Natural killer cell (primary cell): ENCODE results near the gene SYT15B. TPM values are rescaled to one million over a fixed set of nuclear protein-coding genes. Genes with fewer than 3 reads are reported as not detected.
"Not testable (repeated sequence)": the region's sequence is repeated elsewhere in the genome, so short reads cannot be mapped to it uniquely, and the experiment has no call there.

Experiments
- ATAC-seq, 3 donors: fragments of 150-1000 bp in 2 of 3; fragments of 200-7000 bp in 1 of 3; cut with Tn5 transposase; 1 replicate in 1 of 3; 2 replicates in 2 of 3; pipeline ENCODE4 v1.10.0; 2021; ENCODE audit warnings: mild to moderate bottlenecking in 2 of 3, moderate library complexity in 2 of 3
- DNase-seq, 2 donors: peaks; one replicate each; pipeline versions ENCODE4 v3.0.0 to v3.0.0-alpha.2; 2013 to 2021; ENCODE audit warnings: mixed read lengths in 1 of 2
- H3K27ac ChIP-seq: one replicate; pipeline ENCODE4 v1.5.1; 2013; ENCODE audit warnings: mild to moderate bottlenecking, low read length
- H3K27me3 ChIP-seq: one replicate; pipeline ENCODE4 v1.6.1; 2013; ENCODE audit warnings: low read length; ENCODE audit not compliant: control insufficient read depth, insufficient read depth
- H3K36me3 ChIP-seq: one replicate; pipeline ENCODE4 v1.6.1; 2013; ENCODE audit warnings: low read length; ENCODE audit not compliant: control insufficient read depth, insufficient read depth
- H3K4me1 ChIP-seq: one replicate; pipeline ENCODE4 v1.6.1; 2013; ENCODE audit warnings: low read length; ENCODE audit not compliant: control insufficient read depth, insufficient read depth
- H3K4me3 ChIP-seq: one replicate; pipeline ENCODE4 v1.5.1; 2013; ENCODE audit warnings: low read length
- H3K9me3 ChIP-seq: one replicate; pipeline ENCODE4 v1.6.1; 2013; ENCODE audit warnings: low read length; ENCODE audit not compliant: control insufficient read depth, insufficient read depth
- H3K27ac Mint-ChIP-seq, 2 donors: one replicate each; pipeline ENCODE4 v1.8.0; 2022; ENCODE audit warnings: mild to moderate bottlenecking in 2 of 2, mixed read lengths in 2 of 2, moderate library complexity in 1 of 2
- H3K27me3 Mint-ChIP-seq, 2 donors: one replicate each; pipeline ENCODE4 v1.8.0; 2022; ENCODE audit warnings: low read depth in 2 of 2, mixed read lengths in 2 of 2
- H3K36me3 Mint-ChIP-seq: one replicate; pipeline ENCODE4 v1.8.0; 2022; ENCODE audit warnings: mixed read lengths
- H3K4me1 Mint-ChIP-seq, 2 donors: one replicate each; pipeline ENCODE4 v1.8.0; 2022; ENCODE audit warnings: mixed read lengths in 2 of 2
- H3K4me3 Mint-ChIP-seq: one replicate; pipeline ENCODE4 v1.8.0; 2022; ENCODE audit warnings: mild to moderate bottlenecking, moderate library complexity, mixed read lengths
- H3K9me3 Mint-ChIP-seq, 2 donors: one replicate each; pipeline ENCODE4 v1.8.0; 2022; ENCODE audit warnings: mixed read lengths in 2 of 2
- WGBS: methylation state at CpG from one replicate; pipeline ENCODE4 v1.1.7; 2013; ENCODE audit warnings: missing lambda C conversion rate; ENCODE audit not compliant: insufficient coverage; 5-methylcytosine and 5-hydroxymethylcytosine counted together
- intact Hi-C: fragments of 100-400 bp; cut with micrococcal nuclease; formaldehyde crosslinking; loops from one replicate; pipeline ENCODE4 v1.14.2; 2022
- total RNA-seq, 4 donors: library from RNA; stranded (reverse); fragments of 120-200 nt in 1 of 4; gene quantifications; one replicate each; pipeline versions ENCODE4 v1.2.3 to v1.2.4, GENCODE V29; 2013 to 2022

SYT15B gene
- total RNA-seq, 3 donors from 2014 or later (not counting 1 experiment from before 2014, with no cell fraction given) = 0.09 to 0.43 TPM; not detected in 1

GRCh38 chr10:47746780-47747376 lies 16.5 kb downstream of the SYT15B start:
- H3K36me3 ChIP-seq, ATAC-seq, H3K27me3 ChIP-seq, H3K9me3 Mint-ChIP-seq, intact Hi-C loops, H3K4me3 Mint-ChIP-seq, H3K4me1 Mint-ChIP-seq, DNase-seq, H3K27ac Mint-ChIP-seq, H3K27me3 Mint-ChIP-seq, H3K36me3 Mint-ChIP-seq, H3K27ac ChIP-seq, H3K9me3 ChIP-seq, H3K4me3 ChIP-seq, H3K4me1 ChIP-seq: not testable (repeated sequence)
- 82% methylated on average over 3 of the region's 4 CpGs for WGBS

- H3K9me3 Mint-ChIP-seq, H3K4me3 Mint-ChIP-seq, H3K36me3 ChIP-seq, intact Hi-C loops, H3K27ac ChIP-seq, H3K27me3 Mint-ChIP-seq, H3K9me3 ChIP-seq, H3K4me1 ChIP-seq, H3K4me3 ChIP-seq, H3K36me3 Mint-ChIP-seq, H3K27ac Mint-ChIP-seq, ATAC-seq, H3K4me1 Mint-ChIP-seq, DNase-seq, H3K27me3 ChIP-seq: not testable (repeated sequence)
- no CpG with 5 or more reads among the region's 4 CpGs for WGBS
Observed at GRCh38 chr10:47744881-47745280, 18.5 kb downstream of the SYT15B start.

DNA sequence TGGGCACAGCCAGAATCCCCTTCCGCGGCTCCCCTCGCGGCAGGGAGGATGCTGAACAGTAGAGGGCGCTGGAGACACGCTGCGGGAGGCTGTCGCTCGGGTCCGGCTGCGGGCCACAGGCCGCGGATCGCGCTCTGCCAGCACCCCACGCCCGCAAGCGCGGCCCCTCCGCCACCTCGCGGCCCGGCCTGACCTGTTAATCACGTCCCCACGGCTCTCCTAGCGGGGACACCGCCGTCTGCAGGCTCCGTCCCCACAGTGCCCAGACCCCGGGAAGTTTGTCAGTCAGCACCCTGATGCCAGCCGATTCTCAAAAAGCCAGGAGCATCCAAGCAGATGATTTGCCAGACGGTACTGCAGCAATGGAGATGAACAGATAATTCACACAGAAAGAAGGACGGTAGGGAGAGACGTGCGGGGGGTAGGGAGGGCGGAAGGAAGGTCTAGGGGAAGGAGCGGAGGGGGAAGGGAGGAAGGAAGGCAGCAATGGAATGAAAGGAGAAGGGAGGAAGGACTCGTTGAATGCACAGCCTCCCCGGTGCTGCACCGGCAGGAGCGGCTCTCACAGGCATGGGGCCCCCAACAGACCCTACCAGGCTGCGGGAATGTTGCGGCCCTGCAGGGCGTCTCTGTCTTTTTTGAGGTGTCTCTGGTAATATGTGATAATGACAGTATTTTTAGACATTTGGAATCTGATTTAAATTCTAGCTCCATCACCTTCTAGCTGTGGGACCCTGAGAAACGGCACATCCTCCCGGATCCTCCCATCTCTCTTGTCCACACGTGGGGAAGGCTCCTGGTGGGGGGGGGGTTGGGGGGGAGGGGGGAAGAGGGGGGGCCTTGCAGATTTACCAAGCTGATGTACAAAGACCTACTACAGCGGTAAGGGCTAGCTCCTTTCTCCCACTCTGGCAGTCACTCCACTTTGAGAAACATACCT lies 19.5 kb downstream of the SYT15B start:
- intact Hi-C loops, H3K4me3 ChIP-seq, H3K4me1 Mint-ChIP-seq, H3K9me3 Mint-ChIP-seq, H3K4me1 ChIP-seq, H3K4me3 Mint-ChIP-seq, H3K36me3 Mint-ChIP-seq, H3K27me3 Mint-ChIP-seq, H3K9me3 ChIP-seq, H3K27me3 ChIP-seq, H3K27ac ChIP-seq, H3K36me3 ChIP-seq, H3K27ac Mint-ChIP-seq: not testable (repeated sequence)
- ATAC-seq (peak; percentile 87 to 95 (median 90)), DNase-seq (peak in 1 of 2 donors; percentile 46)
- WGBS = no CpG with 5 or more reads among the region's 48 CpGs

- H3K27ac Mint-ChIP-seq, H3K27me3 ChIP-seq, H3K4me3 ChIP-seq, H3K9me3 ChIP-seq, H3K27me3 Mint-ChIP-seq, H3K36me3 ChIP-seq, DNase-seq, H3K27ac ChIP-seq, H3K9me3 Mint-ChIP-seq, H3K4me3 Mint-ChIP-seq, H3K4me1 Mint-ChIP-seq, intact Hi-C loops, H3K4me1 ChIP-seq, H3K36me3 Mint-ChIP-seq: not testable (repeated sequence)
- 44% methylated on average over 2 of the region's 2 CpGs for WGBS
- peak; percentile 41 to 57 (median 45) for ATAC-seq
Observed at GRCh38 chr10:47740868-47741267, 22.5 kb downstream of the SYT15B start.

DNA sequence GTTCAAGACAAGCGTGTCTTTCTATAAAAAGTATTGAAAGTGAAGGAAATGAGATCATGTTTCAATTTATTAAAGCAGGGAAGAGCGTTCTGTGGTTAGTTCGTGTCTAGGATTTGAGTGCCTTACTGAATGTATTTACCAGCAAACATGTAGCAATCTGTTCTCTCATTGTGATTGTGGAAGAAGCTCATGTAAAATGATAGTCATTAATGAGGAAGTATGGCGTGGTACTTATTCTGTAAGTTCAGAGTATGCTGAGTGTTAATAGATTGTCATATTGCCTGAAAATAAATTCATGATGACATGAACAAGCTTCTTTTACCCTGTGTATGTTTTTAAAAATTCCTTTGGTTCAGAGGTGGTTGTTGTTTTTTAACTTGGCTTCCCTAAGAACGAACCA lies 32.5 kb downstream of the SYT15B start:
- H3K27me3 ChIP-seq, ATAC-seq, H3K27me3 Mint-ChIP-seq, H3K4me1 Mint-ChIP-seq, H3K4me3 Mint-ChIP-seq, H3K36me3 Mint-ChIP-seq, H3K4me1 ChIP-seq, H3K9me3 Mint-ChIP-seq, intact Hi-C loops, DNase-seq, H3K27ac Mint-ChIP-seq, H3K9me3 ChIP-seq, H3K36me3 ChIP-seq, H3K4me3 ChIP-seq, H3K27ac ChIP-seq: not testable (repeated sequence)
- WGBS = no CpG with 5 or more reads among the region's 5 CpGs

DNA sequence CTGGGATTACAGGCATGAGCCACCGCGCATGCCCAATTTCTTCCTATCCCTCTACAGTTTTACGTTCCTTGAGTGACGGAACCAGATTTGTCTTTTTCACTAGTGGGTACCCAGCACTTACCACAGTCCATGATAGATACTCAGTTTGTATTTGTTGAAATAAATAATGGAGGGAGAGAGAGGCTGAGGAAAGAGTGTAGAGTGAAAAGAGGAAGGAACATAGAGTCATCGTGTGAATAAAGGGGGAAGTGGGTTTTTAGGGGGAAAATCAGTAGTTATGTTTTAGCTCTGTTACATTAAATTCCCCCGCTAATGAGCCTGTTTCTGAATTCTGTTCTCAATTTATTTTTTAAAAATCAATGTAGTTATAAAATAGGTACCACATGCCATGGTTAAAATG lies 37.7 kb downstream of the SYT15B start:
- H3K4me1 Mint-ChIP-seq, intact Hi-C loops, DNase-seq, ATAC-seq, H3K4me1 ChIP-seq, H3K4me3 Mint-ChIP-seq, H3K27ac Mint-ChIP-seq, H3K27me3 ChIP-seq, H3K27me3 Mint-ChIP-seq, H3K9me3 Mint-ChIP-seq, H3K9me3 ChIP-seq, H3K27ac ChIP-seq, H3K36me3 Mint-ChIP-seq, H3K4me3 ChIP-seq, H3K36me3 ChIP-seq: not testable (repeated sequence)
- no CpG with 5 or more reads among the region's 6 CpGs for WGBS

- H3K4me1 ChIP-seq, H3K9me3 Mint-ChIP-seq, DNase-seq, H3K4me3 ChIP-seq, H3K27me3 Mint-ChIP-seq, H3K27ac ChIP-seq, H3K27ac Mint-ChIP-seq, H3K36me3 ChIP-seq, intact Hi-C loops, H3K4me1 Mint-ChIP-seq, H3K9me3 ChIP-seq, H3K4me3 Mint-ChIP-seq, ATAC-seq, H3K36me3 Mint-ChIP-seq, H3K27me3 ChIP-seq: not testable (repeated sequence)
- no CpG with 5 or more reads among the region's 3 CpGs for WGBS
Observed at GRCh38 chr10:47725047-47725446, 38.3 kb downstream of the SYT15B start.

DNA sequence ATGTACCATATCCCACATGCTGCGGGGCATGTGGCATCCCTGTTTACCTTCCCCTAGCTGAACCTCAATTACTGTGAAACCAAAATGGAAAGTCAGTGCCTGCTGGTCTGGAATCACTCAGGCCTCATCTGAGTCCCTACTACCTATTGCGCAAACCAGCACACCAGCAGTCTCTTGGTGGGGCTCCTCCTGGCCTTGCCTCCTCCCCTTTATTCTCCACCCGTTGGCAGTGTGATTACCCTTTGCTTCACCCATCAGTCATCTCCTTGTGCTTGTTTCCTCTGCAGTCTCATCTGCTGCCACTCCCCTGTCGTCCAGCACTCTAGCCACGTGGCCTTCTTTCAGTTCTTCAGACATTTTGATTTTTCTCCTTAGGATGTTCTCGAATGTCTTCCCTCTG lies 39.3 kb downstream of the SYT15B start:
- H3K4me3 ChIP-seq, H3K4me3 Mint-ChIP-seq, H3K27me3 ChIP-seq, H3K27ac Mint-ChIP-seq, H3K27me3 Mint-ChIP-seq, H3K9me3 ChIP-seq, H3K4me1 ChIP-seq, H3K9me3 Mint-ChIP-seq, H3K36me3 Mint-ChIP-seq, intact Hi-C loops, ATAC-seq, H3K27ac ChIP-seq, DNase-seq, H3K4me1 Mint-ChIP-seq, H3K36me3 ChIP-seq: not testable (repeated sequence)
- 85% methylated on average over 2 of the region's 6 CpGs for WGBS
